IPS-20b (cell line): Measurements from ENCODE around the gene ANGPTL5.

ENCODE experiments used
- H3K27ac ChIP-seq: one replicate; pipeline ENCODE4 v1.5.1; 2013; ENCODE audit warnings: low read length
- H3K27me3 ChIP-seq: 2 replicates; pipeline ENCODE4 v1.6.1; 2013; ENCODE audit warnings: mild to moderate bottlenecking, low read length, inconsistent platforms; ENCODE audit not compliant: insufficient read depth
- H3K36me3 ChIP-seq: 2 replicates; pipeline ENCODE4 v1.6.1; 2013; ENCODE audit warnings: low read depth, mild to moderate bottlenecking, inconsistent platforms, low read length, moderate library complexity; ENCODE audit not compliant: insufficient read depth
- H3K4me1 ChIP-seq: 2 replicates; pipeline ENCODE4 v1.6.1; 2013; ENCODE audit warnings: mild to moderate bottlenecking, control low read depth, inconsistent platforms, low read length, moderate library complexity; ENCODE audit not compliant: insufficient read depth
- H3K4me3 ChIP-seq: 2 replicates; pipeline ENCODE4 v1.5.1; 2013; ENCODE audit warnings: mild to moderate bottlenecking, low read length, inconsistent platforms
- H3K9ac ChIP-seq: 2 replicates; pipeline ENCODE4 v1.6.1; 2013; ENCODE audit warnings: low read depth, mild to moderate bottlenecking, inconsistent platforms, low read length, moderate library complexity
- H3K9me3 ChIP-seq: 2 replicates; pipeline ENCODE4 v1.6.1; 2013; ENCODE audit warnings: mild to moderate bottlenecking, low read depth, low read length, inconsistent platforms; ENCODE audit not compliant: insufficient read depth

ANGPTL5 gene

DNA sequence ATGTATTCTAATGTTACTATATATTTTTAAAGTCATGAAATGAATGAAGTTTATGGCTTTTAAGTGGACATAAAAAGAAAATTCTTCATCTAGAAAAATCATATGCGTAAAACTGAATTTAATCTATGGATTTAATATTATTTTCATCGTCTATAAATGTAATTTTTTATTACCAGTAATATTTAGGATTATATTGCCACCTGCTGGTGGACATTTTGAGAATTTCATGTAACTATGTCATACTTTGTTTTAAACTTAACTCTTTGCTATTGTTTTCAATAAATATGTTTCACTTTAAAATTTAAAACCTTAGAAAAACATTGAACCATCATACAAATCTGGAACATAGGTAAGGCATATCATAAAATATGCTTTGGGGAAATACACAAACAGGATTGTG is 68.1 kb downstream of the ANGPTL5 start:
- no peaks in the 10 kb centered on the region for H3K36me3 ChIP-seq
- no peak overlapping the region for H3K4me3 ChIP-seq
- no peaks in the 10 kb centered on the region for H3K27me3 ChIP-seq
- peaks cover 9% of the 10 kb centered on the region for H3K9me3 ChIP-seq
- no peak overlapping the region for H3K27ac ChIP-seq
- no peak overlapping the region for H3K9ac ChIP-seq
- no peaks in the 10 kb centered on the region for H3K4me1 ChIP-seq

DNA sequence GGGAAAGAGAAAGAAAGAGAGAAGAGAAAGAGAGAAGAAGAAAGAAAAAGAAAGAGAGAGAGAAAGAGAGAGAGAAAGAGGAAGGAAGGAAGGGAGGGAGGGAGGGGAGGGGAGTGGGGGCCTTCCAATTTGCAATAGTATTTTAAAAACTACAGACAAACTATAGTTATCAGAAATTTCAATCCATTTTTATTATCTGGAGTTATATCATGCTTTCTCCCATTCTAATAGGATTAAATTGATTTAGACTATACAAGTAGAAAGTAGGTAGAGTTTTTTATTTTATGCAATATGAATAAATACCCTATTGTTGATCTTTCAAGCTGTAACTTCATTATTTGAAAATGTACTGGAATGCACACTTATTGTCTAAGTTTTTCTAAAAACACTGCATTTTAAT is 71.7 kb downstream of the ANGPTL5 start:
- Histone ChIP-seq H3K27ac (no peak overlapping the region), H3K27me3 (no peaks in the 10 kb centered on the region), H3K36me3 (no peaks in the 10 kb centered on the region), H3K9me3 (no peaks in the 10 kb centered on the region), H3K9ac (no peak overlapping the region), H3K4me1 (no peaks in the 10 kb centered on the region), H3K4me3 (no peak overlapping the region)

DNA sequence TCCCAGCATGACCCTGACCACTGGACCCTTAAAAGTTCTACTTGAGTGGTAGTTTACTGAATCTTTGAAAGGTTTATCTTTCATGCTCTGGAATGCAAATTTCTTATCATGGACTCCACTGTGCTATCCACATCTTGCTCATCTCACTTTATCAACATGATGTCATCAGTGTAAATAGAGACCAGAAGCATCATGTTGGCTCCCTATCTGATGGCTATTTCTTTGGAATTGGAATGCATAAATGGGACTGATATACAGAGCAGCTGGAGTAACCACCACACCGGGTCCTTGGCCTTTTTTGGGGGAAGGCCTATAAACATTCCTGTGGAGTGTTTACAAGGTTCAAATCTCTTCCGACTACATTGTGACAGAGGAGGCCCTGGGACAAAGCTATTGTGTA is 75.6 kb downstream of the ANGPTL5 start:
- Histone ChIP-seq H3K4me1 (no peaks in the 10 kb centered on the region), H3K9me3 (no peaks in the 10 kb centered on the region), H3K27ac (no peak overlapping the region), H3K4me3 (no peak overlapping the region), H3K36me3 (no peaks in the 10 kb centered on the region), H3K27me3 (no peaks in the 10 kb centered on the region), H3K9ac (no peak overlapping the region)
